GM23338 (cell line): ENCODE measurements around the gene PAM. TPM values are rescaled to one million over a fixed set of nuclear protein-coding genes. Genes with fewer than 3 reads are reported as not detected.

Experiments
- ATAC-seq: fragments of 200-7000 bp; cut with Tn5 transposase; 3 replicates; pipeline ENCODE4 v1.9.1; 2020
- DNase-seq: peaks from one replicate; pipeline ENCODE4 v3.0.0-alpha.2; 2015; ENCODE audit warnings: low spot score
- H2AFZ ChIP-seq: fragments of 200-600 bp; sonication (generic); 2 replicates; pipeline ENCODE4 v1.8.0; 2016; ENCODE audit warnings: antibody characterized with exemption, mild to moderate bottlenecking, moderate library complexity
- H3F3A ChIP-seq: fragments of 200-600 bp; sonication (generic); replicated peaks from 2 replicates; pipeline ENCODE4 v1.8.0; 2017; ENCODE audit warnings: antibody characterized with exemption, mixed run types, low read depth
- H3K27ac ChIP-seq: fragments of 200-600 bp; sonication (generic); 2 replicates; pipeline ENCODE4 v1.6.1; 2016; ENCODE audit warnings: low read depth
- H3K27me3 ChIP-seq: fragments of 200-600 bp; sonication (generic); 2 replicates; pipeline ENCODE4 v1.8.0; 2016; ENCODE audit warnings: mild to moderate bottlenecking, mixed run types, moderate library complexity; ENCODE audit not compliant: insufficient read depth
- H3K36me3 ChIP-seq: fragments of 200-600 bp; sonication (generic); 2 replicates; pipeline ENCODE4 v1.8.0; 2016; ENCODE audit warnings: mild to moderate bottlenecking; ENCODE audit not compliant: insufficient read depth
- H3K4me1 ChIP-seq: fragments of 200-600 bp; sonication (generic); 2 replicates; pipeline ENCODE4 v1.8.0; 2016; ENCODE audit warnings: mild to moderate bottlenecking, moderate library complexity; ENCODE audit not compliant: insufficient read depth
- H3K4me2 ChIP-seq: fragments of 200-600 bp; sonication (generic); 2 replicates; pipeline ENCODE4 v1.7.1; 2017; ENCODE audit warnings: mixed run types
- H3K4me3 ChIP-seq: fragments of 200-600 bp; sonication (generic); 2 replicates; pipeline ENCODE4 v1.6.1; 2016; ENCODE audit warnings: mixed run types
- H3K79me2 ChIP-seq: fragments of 200-600 bp; sonication (generic); replicated peaks from 2 replicates; pipeline ENCODE4 v1.8.0; 2017; ENCODE audit warnings: mild to moderate bottlenecking; ENCODE audit not compliant: insufficient read depth
- H3K9me2 ChIP-seq: fragments of 200-600 bp; sonication (generic); 2 replicates; pipeline ENCODE4 v1.8.0; 2017; ENCODE audit not compliant: insufficient read depth
- H4K20me1 ChIP-seq: fragments of 200-600 bp; sonication (generic); replicated peaks from 2 replicates; pipeline ENCODE4 v1.8.0; 2017; ENCODE audit warnings: mild to moderate bottlenecking; ENCODE audit not compliant: insufficient read depth
- H3K27ac Mint-ChIP-seq: 2 replicates; pipeline ENCODE4 v1.8.0; 2020; ENCODE audit warnings: inconsistent platforms, mild to moderate bottlenecking, moderate library complexity, mixed read lengths
- H3K27me3 Mint-ChIP-seq: 3 replicates; pipeline ENCODE4 v1.8.0; 2022; ENCODE audit warnings: low read depth, mild to moderate bottlenecking, moderate library complexity, mixed read lengths, inconsistent platforms; ENCODE audit not compliant: insufficient read depth, poor library complexity
- H3K36me3 Mint-ChIP-seq: 3 replicates; pipeline ENCODE4 v1.8.0; 2021; ENCODE audit warnings: low read depth, mild to moderate bottlenecking, inconsistent platforms, moderate library complexity, mixed read lengths
- H3K4me1 Mint-ChIP-seq: 3 replicates; pipeline ENCODE4 v1.8.0; 2020; ENCODE audit warnings: mild to moderate bottlenecking, inconsistent platforms, mixed read lengths
- H3K4me3 Mint-ChIP-seq: 3 replicates; pipeline ENCODE4 v1.8.0; 2021; ENCODE audit warnings: moderate library complexity, mild to moderate bottlenecking, inconsistent platforms, mixed read lengths
- H3K9me3 Mint-ChIP-seq: 3 replicates; pipeline ENCODE4 v1.8.0; 2020; ENCODE audit warnings: moderate library complexity, mild to moderate bottlenecking, inconsistent platforms, mixed read lengths
- CREB1 ChIP-seq: fragments of 250-450 bp; sonication (Bioruptor Pico); IDR thresholded peaks from 2 replicates; pipeline ENCODE4 v1.5.0; 2020; ENCODE audit warnings: low read depth, mild to moderate bottlenecking, moderate library complexity
- CTCF ChIP-seq, 2 experiments: fragments of 200-600 bp in 1 of 2; sonication (generic) in 1 of 2; conservative IDR thresholded peaks; 2 replicates each; pipeline versions ENCODE4 v1.5.1 to v1.6.1; 2016 to 2017; ENCODE audit warnings: antibody characterized with exemption in 2 of 2, low read depth in 2 of 2, mild to moderate bottlenecking in 2 of 2, moderate library complexity in 1 of 2
- ETS1 ChIP-seq: IDR thresholded peaks from 2 replicates; pipeline ENCODE4 v1.6.1; 2016; ENCODE audit warnings: antibody characterized with exemption
- EZH2 ChIP-seq: fragments of 200-600 bp; sonication (generic); IDR thresholded peaks from one replicate; pipeline ENCODE4 v1.8.0; 2017; ENCODE audit warnings: antibody characterized with exemption, mild to moderate bottlenecking, low read depth; ENCODE audit not compliant: unreplicated experiment
- EZH2phosphoT487 ChIP-seq: fragments of 200-600 bp; sonication (generic); IDR thresholded peaks from one replicate; pipeline ENCODE4 v1.8.1; 2018; ENCODE audit warnings: antibody characterized with exemption; ENCODE audit not compliant: unreplicated experiment
- JUNB ChIP-seq: IDR thresholded peaks from one replicate; pipeline ENCODE4 v1.6.1; 2016; ENCODE audit warnings: antibody characterized with exemption; ENCODE audit not compliant: unreplicated experiment
- NANOG ChIP-seq: IDR thresholded peaks from 2 replicates; pipeline ENCODE4 v1.6.1; 2016; ENCODE audit warnings: antibody characterized with exemption, borderline replicate concordance
- POLR2AphosphoS5 ChIP-seq: IDR thresholded peaks from 2 replicates; pipeline ENCODE4 v1.6.1; 2016; ENCODE audit warnings: antibody characterized with exemption, low read depth
- STAT1 ChIP-seq: IDR thresholded peaks from one replicate; pipeline ENCODE4 v1.6.1; 2016; ENCODE audit warnings: antibody characterized with exemption; ENCODE audit not compliant: unreplicated experiment
- ZNF462 ChIP-seq: fragments of 250-450 bp; sonication (Bioruptor Pico); IDR thresholded peaks from 2 replicates; pipeline ENCODE4 v1.5.0; 2020; ENCODE audit warnings: mild to moderate bottlenecking, moderate library complexity
- polyA plus RNA-seq: library from polyadenylated mRNA; unstranded; fragments of >200 nt; fragmentation: Nextera tagmentation; extraction: Ambion mirVana; gene quantifications from 2 replicates; pipeline ENCODE4 v1.2.1, GENCODE V29; 2016
- total RNA-seq: library from RNA; depleted of rRNA; stranded (reverse); fragments of >200 nt; shearing (Covaris generic); gene quantifications from 2 replicates; pipeline ENCODE4 v1.2.3, GENCODE V29; 2014

The PAM gene
- total and polyA plus RNA-seq, 2 experiments from 2014 or later: 33.9 to 79.4 TPM

GRCh38 chr5:102957141-102957540 is 202.0 kb downstream of the PAM start:
- no peak overlapping the region for H3K27ac ChIP-seq

More at GRCh38 chr5:102957141-102957540, 202.0 kb downstream of the PAM start:
- no peaks in the 10 kb centered on the region for H3K27me3 ChIP-seq
- H3K4me3 ChIP-seq: no peak overlapping the region
- H3K4me2 ChIP-seq: no peak overlapping the region
- Mint-ChIP-seq H3K36me3 (no peaks in the 10 kb centered on the region), H3K4me3 (no peak overlapping the region), H3K9me3 (no peaks in the 10 kb centered on the region), H3K4me1 (no peaks in the 10 kb centered on the region), H3K27ac (no peak overlapping the region), H3K27me3 (no peaks in the 10 kb centered on the region)
- TF ChIP-seq ZNF462 (CRISPR knock-in tag) (no peak), JUNB (no peak), NANOG (no peak), CTCF (conservative IDR thresholded peaks at IDR 0.05; ENCODE audit: low read depth in 2 of 2) (no peak), STAT1 (no peak), EZH2phosphoT487 (no peak), ETS1 (no peak), CREB1 (CRISPR knock-in tag) (no peak), POLR2AphosphoS5 (no peak), EZH2 (no peak)
- H4K20me1 ChIP-seq: no peaks in the 10 kb centered on the region
- no peaks in the 10 kb centered on the region for H3K9me2 ChIP-seq
- ATAC-seq (no peak), DNase-seq (no peak)
- no peaks in the 10 kb centered on the region for H3K4me1 ChIP-seq
- H3K36me3 ChIP-seq: no peaks in the 10 kb centered on the region
- no peak overlapping the region for H2AFZ ChIP-seq
- H3K79me2 ChIP-seq: no peaks in the 10 kb centered on the region
- no peaks in the 10 kb centered on the region for H3F3A ChIP-seq
